Upper lobe of left lung (tissue), 4 donors: ENCODE measurements around the gene TMX2.

Experiments
- CTCF ChIP-seq, 6 experiments: fragments of 450-650 bp in 4 of 6; fragments of 200-600 bp in 2 of 6; sonication (generic) in 2 of 6; IDR thresholded peaks; one replicate each; pipeline ENCODE4 v1.5.1; 2016 to 2019; ENCODE audit warnings: antibody characterized with exemption in 6 of 6
- EP300 ChIP-seq, 4 donors: sonication (generic); formaldehyde crosslinking; IDR thresholded peaks; one replicate each; pipeline ENCODE4 v1.5.1; 2017; ENCODE audit warnings: antibody characterized with exemption in 4 of 4, control low read depth in 2 of 4

GRCh38 chr11:57698843-57699365 is 13.5 kb upstream of the TMX2 start:
- no peak for TF ChIP-seq CTCF (IDR thresholded peaks at IDR 0.05)
- TF ChIP-seq EP300 (IDR thresholded peaks at IDR 0.05): no peak
